Activated T-cell treated with anti-CD3 and anti-CD28 coated beads, Interleukin-2, amount 50 U/mL, for 24 hours (primary cell): ENCODE results near the gene CHSY3.

Source experiments
- DNase-seq: peaks from one replicate; pipeline ENCODE4 v3.0.0-alpha.2; 2020
- H3K27ac Mint-ChIP-seq: 2 replicates; pipeline ENCODE4 v1.8.0; 2020; ENCODE audit warnings: mild to moderate bottlenecking, mixed read lengths
- H3K27me3 Mint-ChIP-seq: 2 replicates; pipeline ENCODE4 v1.8.0; 2020; ENCODE audit warnings: mixed read lengths
- H3K36me3 Mint-ChIP-seq: 2 replicates; pipeline ENCODE4 v1.8.0; 2020; ENCODE audit warnings: low read depth, mixed read lengths
- H3K4me1 Mint-ChIP-seq: 2 replicates; pipeline ENCODE4 v1.8.0; 2020; ENCODE audit warnings: low read depth, mixed read lengths
- H3K4me3 Mint-ChIP-seq: 2 replicates; pipeline ENCODE4 v1.8.0; 2020; ENCODE audit warnings: mild to moderate bottlenecking, moderate library complexity, mixed read lengths
- H3K9me3 Mint-ChIP-seq: 2 replicates; pipeline ENCODE4 v1.8.0; 2020; ENCODE audit warnings: mixed read lengths

The CHSY3 gene

GRCh38 chr5:130025511-130025910 lies 121.2 kb downstream of the CHSY3 start:
- no peaks in the 10 kb centered on the region for H3K27me3 Mint-ChIP-seq
- H3K9me3 Mint-ChIP-seq = no peaks in the 10 kb centered on the region
- H3K27ac Mint-ChIP-seq = no peak overlapping the region
- H3K36me3 Mint-ChIP-seq = no peaks in the 10 kb centered on the region
- no peak overlapping the region for H3K4me3 Mint-ChIP-seq
- DNase-seq = no peak
- H3K4me1 Mint-ChIP-seq = no peaks in the 10 kb centered on the region

DNA sequence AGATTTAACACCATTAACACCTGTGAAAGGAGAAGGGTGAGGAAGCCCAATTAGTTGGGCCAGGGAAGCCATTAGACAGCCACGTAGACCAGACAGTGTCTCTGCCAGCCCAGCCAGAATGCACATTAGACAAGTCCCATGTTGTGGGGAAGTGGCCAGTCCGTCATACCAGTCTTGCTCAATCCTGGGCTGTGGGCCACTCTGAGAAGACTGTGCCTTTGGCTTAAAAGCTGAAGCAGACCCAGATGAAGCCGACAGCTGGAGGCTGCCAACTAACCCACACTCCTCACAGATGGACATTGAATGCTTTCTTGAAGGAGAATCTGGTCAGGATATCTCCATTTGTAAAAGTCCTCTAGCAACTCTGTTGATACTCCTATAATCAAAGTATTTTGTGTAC lies 128.5 kb downstream of the CHSY3 start:
- no peaks in the 10 kb centered on the region for H3K36me3 Mint-ChIP-seq
- no peaks in the 10 kb centered on the region for H3K4me1 Mint-ChIP-seq
- no peak overlapping the region for H3K4me3 Mint-ChIP-seq
- DNase-seq = no peak
- no peaks in the 10 kb centered on the region for H3K9me3 Mint-ChIP-seq
- H3K27ac Mint-ChIP-seq = no peak overlapping the region
- no peaks in the 10 kb centered on the region for H3K27me3 Mint-ChIP-seq

DNA sequence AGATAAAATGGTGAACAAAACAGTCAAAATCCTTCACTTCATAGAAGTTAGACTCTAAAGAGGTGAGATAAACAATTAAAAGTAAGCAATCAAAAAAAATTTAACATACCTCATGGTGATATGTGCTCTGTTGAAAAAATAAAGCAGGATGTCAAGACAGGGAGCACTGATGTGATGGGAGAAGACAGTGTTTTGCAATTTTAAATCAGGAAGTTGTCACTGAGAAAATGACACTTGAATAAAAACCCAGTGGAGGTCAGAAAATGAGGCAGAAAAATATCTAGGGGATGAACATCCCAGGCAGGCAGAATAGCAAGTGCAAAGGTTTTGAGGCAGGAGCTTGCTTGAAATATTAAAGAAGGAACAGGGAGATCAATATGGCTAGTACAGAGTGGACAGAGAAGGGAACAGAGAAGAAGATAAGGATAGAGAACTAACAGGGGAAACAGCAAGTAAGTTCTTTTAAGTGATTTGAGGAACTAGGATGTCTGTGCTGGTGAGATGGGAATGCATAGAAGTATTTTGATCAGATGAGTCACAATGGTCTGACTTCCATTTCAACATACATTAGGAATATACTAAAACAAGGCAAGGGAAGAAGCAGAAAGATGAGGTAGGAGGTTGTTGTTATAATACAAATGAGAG lies 130.4 kb downstream of the CHSY3 start:
- Mint-ChIP-seq H3K4me1 (no peaks in the 10 kb centered on the region), H3K9me3 (no peaks in the 10 kb centered on the region), H3K4me3 (no peak overlapping the region), H3K27ac (no peak overlapping the region), H3K36me3 (no peaks in the 10 kb centered on the region), H3K27me3 (no peaks in the 10 kb centered on the region)
- no peak for DNase-seq

DNA sequence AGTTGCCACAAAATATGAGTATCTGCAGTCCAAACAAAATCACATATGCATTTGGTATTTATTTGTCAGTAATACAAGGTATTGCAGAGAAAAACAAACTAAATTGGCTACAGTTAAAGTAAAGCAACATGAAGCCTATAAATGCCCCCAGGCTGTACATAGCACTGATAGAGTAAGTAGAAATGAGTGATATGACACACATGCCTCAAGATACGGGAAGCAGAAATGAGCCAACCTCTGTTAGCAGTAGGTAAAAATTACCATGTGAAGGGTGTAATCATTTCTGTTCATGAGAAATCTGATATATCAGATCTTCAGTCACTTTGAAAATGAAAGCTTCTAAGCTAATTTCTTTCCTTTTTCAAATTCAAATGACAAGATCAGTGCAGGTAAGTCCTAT lies 131.1 kb downstream of the CHSY3 start:
- Mint-ChIP-seq H3K27ac (no peak overlapping the region), H3K9me3 (no peaks in the 10 kb centered on the region), H3K36me3 (no peaks in the 10 kb centered on the region), H3K4me1 (no peaks in the 10 kb centered on the region), H3K4me3 (no peak overlapping the region), H3K27me3 (no peaks in the 10 kb centered on the region)
- no peak for DNase-seq

DNA sequence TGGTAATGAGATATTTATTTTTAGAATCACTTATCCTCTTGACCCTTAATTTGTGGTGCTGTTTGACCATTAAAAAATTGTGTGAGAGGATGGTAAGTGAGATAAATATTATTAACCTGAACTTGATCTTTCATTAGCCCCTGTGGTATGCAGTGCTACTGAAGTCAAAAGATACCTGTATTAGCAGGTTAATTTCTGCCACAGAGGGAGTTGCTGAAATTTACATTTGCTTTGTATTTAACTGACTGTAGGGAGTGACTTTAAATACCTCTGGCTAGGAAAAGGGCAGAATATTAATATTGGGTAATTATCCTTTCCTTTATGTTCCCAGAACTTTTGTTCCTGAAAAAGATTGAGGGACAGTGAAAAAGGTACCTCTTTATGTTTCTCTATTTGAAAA lies 133.6 kb downstream of the CHSY3 start:
- DNase-seq = no peak
- H3K9me3 Mint-ChIP-seq = no peaks in the 10 kb centered on the region
- no peaks in the 10 kb centered on the region for H3K36me3 Mint-ChIP-seq
- no peaks in the 10 kb centered on the region for H3K4me1 Mint-ChIP-seq
- H3K27ac Mint-ChIP-seq = no peak overlapping the region
- no peaks in the 10 kb centered on the region for H3K27me3 Mint-ChIP-seq
- no peak overlapping the region for H3K4me3 Mint-ChIP-seq

DNA sequence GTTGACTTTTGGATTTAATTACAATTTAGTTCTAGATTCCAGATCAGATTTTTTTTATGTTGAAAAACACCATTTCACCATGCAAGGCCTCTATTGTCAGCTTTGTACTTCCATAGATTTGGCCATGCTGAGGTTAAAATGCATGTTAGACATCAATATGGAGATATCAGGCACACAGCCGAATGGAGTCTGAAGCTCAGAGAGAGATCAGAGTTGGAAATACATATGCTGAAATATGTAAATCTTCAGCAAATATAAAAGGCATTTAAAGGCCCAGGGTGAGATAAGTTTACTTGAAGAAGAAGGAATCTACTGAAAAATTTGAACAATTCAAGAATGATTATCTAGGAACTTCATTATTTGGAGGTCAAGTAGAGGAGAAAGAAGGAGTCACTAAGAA lies 139.6 kb downstream of the CHSY3 start:
- DNase-seq = no peak
- Mint-ChIP-seq H3K9me3 (no peaks in the 10 kb centered on the region), H3K27me3 (peaks cover 3% of the 10 kb centered on the region), H3K27ac (no peak overlapping the region), H3K36me3 (no peaks in the 10 kb centered on the region), H3K4me1 (no peaks in the 10 kb centered on the region), H3K4me3 (no peak overlapping the region)

- no peak for DNase-seq
- H3K27ac Mint-ChIP-seq = no peak overlapping the region
- H3K4me1 Mint-ChIP-seq = no peaks in the 10 kb centered on the region
- H3K27me3 Mint-ChIP-seq = peaks cover 3% of the 10 kb centered on the region
- no peaks in the 10 kb centered on the region for H3K9me3 Mint-ChIP-seq
- no peaks in the 10 kb centered on the region for H3K36me3 Mint-ChIP-seq
- no peak overlapping the region for H3K4me3 Mint-ChIP-seq
These were observed 141.1 kb downstream of the CHSY3 start for GRCh38 chr5:130045334-130045733.

- Mint-ChIP-seq H3K36me3 (no peaks in the 10 kb centered on the region), H3K27ac (no peak overlapping the region), H3K4me1 (no peaks in the 10 kb centered on the region), H3K4me3 (no peak overlapping the region), H3K27me3 (no peaks in the 10 kb centered on the region), H3K9me3 (no peaks in the 10 kb centered on the region)
- no peak for DNase-seq
These were observed 146.3 kb downstream of the CHSY3 start for GRCh38 chr5:130050585-130050984.

GRCh38 chr5:130052752-130053151 lies 148.5 kb downstream of the CHSY3 start:
- H3K36me3 Mint-ChIP-seq = no peaks in the 10 kb centered on the region
- DNase-seq = no peak
- peaks cover 3% of the 10 kb centered on the region for H3K27me3 Mint-ChIP-seq
- H3K4me1 Mint-ChIP-seq = no peaks in the 10 kb centered on the region
- no peaks in the 10 kb centered on the region for H3K9me3 Mint-ChIP-seq
- no peak overlapping the region for H3K4me3 Mint-ChIP-seq
- no peak overlapping the region for H3K27ac Mint-ChIP-seq

DNA sequence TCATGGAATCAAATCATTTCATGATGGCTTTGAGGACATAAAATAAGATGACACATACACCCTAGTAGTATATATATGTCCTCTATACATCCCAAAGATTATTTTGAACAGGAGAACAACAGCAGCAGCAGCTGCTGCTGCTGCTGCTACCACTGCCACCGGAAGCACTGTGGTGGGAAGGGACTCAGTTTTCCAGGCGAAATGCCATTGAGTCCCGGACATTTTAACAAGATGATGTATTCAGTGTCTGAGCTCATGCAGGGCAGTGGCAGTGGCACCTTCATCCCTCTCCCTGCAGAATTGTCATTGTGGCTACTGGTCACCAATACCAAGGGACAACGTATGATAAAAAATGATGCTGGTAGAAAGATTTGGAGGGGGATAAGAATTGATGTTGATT lies 151.3 kb downstream of the CHSY3 start:
- no peaks in the 10 kb centered on the region for H3K9me3 Mint-ChIP-seq
- no peaks in the 10 kb centered on the region for H3K4me1 Mint-ChIP-seq
- H3K27me3 Mint-ChIP-seq = peaks cover 15% of the 10 kb centered on the region
- no peak overlapping the region for H3K27ac Mint-ChIP-seq
- H3K4me3 Mint-ChIP-seq = no peak overlapping the region
- H3K36me3 Mint-ChIP-seq = no peaks in the 10 kb centered on the region
- no peak for DNase-seq

- Mint-ChIP-seq H3K27ac (no peak overlapping the region), H3K4me3 (no peak overlapping the region), H3K36me3 (no peaks in the 10 kb centered on the region), H3K27me3 (peaks cover 12% of the 10 kb centered on the region), H3K9me3 (no peaks in the 10 kb centered on the region), H3K4me1 (no peaks in the 10 kb centered on the region)
- DNase-seq = no peak
These were observed 157.5 kb downstream of the CHSY3 start for GRCh38 chr5:130061746-130062145.

- Mint-ChIP-seq H3K27ac (no peak overlapping the region), H3K27me3 (peaks cover 9% of the 10 kb centered on the region), H3K9me3 (no peaks in the 10 kb centered on the region), H3K4me3 (no peak overlapping the region), H3K36me3 (no peaks in the 10 kb centered on the region), H3K4me1 (no peaks in the 10 kb centered on the region)
- DNase-seq = no peak
These were observed 159.3 kb downstream of the CHSY3 start for GRCh38 chr5:130063603-130064002.

- no peak overlapping the region for H3K4me3 Mint-ChIP-seq
- no peaks in the 10 kb centered on the region for H3K4me1 Mint-ChIP-seq
- no peak overlapping the region for H3K27ac Mint-ChIP-seq
These were observed 160.2 kb downstream of the CHSY3 start for GRCh38 chr5:130064484-130064883.

GRCh38 chr5:130065617-130066016 lies 161.4 kb downstream of the CHSY3 start:
- Mint-ChIP-seq H3K27me3 (no peaks in the 10 kb centered on the region), H3K4me3 (no peak overlapping the region), H3K27ac (no peak overlapping the region), H3K36me3 (no peaks in the 10 kb centered on the region), H3K4me1 (no peaks in the 10 kb centered on the region), H3K9me3 (no peaks in the 10 kb centered on the region)
- no peak for DNase-seq

More at GRCh38 chr5:130064484-130064883, 160.2 kb downstream of the CHSY3 start:
- Mint-ChIP-seq H3K36me3 (no peaks in the 10 kb centered on the region), H3K27me3 (peaks cover 6% of the 10 kb centered on the region), H3K9me3 (no peaks in the 10 kb centered on the region)
- no peak for DNase-seq

- Mint-ChIP-seq H3K36me3 (no peaks in the 10 kb centered on the region), H3K27me3 (no peaks in the 10 kb centered on the region), H3K4me1 (no peaks in the 10 kb centered on the region), H3K4me3 (no peak overlapping the region), H3K27ac (no peak overlapping the region), H3K9me3 (no peaks in the 10 kb centered on the region)
- DNase-seq = no peak
These were observed 162.4 kb downstream of the CHSY3 start for GRCh38 chr5:130066644-130067043.

DNA sequence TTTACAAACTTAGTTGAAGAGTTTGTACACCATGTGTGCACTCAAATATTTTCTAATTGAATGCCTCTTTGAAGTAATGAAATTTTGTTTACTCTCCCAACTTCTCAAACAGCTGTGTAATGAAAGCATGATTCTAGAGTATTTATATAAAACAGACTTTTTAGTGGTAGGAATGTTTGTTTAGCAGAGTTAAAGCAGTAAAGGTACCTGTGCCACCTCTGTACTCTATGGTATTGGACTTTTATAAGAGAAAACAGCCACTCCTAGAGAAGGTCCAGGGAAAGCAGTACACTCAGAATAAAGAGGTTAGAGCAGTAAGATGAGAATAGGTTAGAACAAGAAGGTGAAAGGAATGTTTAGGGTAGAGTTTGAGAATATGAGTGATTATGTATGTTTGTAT lies 163.1 kb downstream of the CHSY3 start:
- Mint-ChIP-seq H3K4me3 (no peak overlapping the region), H3K9me3 (no peaks in the 10 kb centered on the region), H3K4me1 (no peaks in the 10 kb centered on the region), H3K27me3 (no peaks in the 10 kb centered on the region), H3K36me3 (no peaks in the 10 kb centered on the region), H3K27ac (no peak overlapping the region)
- no peak for DNase-seq
